22Rv1 (cell line): ENCODE results near the gene USP6.

Experiments
- ZFX ChIP-seq: fragments of 450-650 bp; IDR thresholded peaks from 2 replicates; pipeline ENCODE4 v1.6.1; 2017; ENCODE audit warnings: antibody characterized with exemption, borderline replicate concordance
- TF ChIP-seq, protein P1 (sequence below): fragments of 450-650 bp; IDR thresholded peaks from 2 replicates; pipeline ENCODE4 v1.5.1; 2017; ENCODE audit warnings: mild to moderate bottlenecking

- TF ChIP-seq, protein P1, sequence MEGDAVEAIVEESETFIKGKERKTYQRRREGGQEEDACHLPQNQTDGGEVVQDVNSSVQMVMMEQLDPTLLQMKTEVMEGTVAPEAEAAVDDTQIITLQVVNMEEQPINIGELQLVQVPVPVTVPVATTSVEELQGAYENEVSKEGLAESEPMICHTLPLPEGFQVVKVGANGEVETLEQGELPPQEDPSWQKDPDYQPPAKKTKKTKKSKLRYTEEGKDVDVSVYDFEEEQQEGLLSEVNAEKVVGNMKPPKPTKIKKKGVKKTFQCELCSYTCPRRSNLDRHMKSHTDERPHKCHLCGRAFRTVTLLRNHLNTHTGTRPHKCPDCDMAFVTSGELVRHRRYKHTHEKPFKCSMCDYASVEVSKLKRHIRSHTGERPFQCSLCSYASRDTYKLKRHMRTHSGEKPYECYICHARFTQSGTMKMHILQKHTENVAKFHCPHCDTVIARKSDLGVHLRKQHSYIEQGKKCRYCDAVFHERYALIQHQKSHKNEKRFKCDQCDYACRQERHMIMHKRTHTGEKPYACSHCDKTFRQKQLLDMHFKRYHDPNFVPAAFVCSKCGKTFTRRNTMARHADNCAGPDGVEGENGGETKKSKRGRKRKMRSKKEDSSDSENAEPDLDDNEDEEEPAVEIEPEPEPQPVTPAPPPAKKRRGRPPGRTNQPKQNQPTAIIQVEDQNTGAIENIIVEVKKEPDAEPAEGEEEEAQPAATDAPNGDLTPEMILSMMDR = no peak
- TF ChIP-seq ZFX = no peak
Measured at GRCh38 chr17:5078106-5079028, 37.5 kb upstream of the USP6 start, which contains the start of gene ZFP3.
